GM19240 (cell line): ENCODE results near the gene KANK2.
"Not testable (repeated sequence)": the region's sequence is repeated elsewhere in the genome, so short reads cannot be mapped to it uniquely, and the experiment has no call there.

ENCODE experiments used
- DNase-seq: peaks from one replicate; pipeline ENCODE4 v3.0.0; 2011; ENCODE audit warnings: low spot score; ENCODE audit not compliant: insufficient read length

KANK2 gene

DNA sequence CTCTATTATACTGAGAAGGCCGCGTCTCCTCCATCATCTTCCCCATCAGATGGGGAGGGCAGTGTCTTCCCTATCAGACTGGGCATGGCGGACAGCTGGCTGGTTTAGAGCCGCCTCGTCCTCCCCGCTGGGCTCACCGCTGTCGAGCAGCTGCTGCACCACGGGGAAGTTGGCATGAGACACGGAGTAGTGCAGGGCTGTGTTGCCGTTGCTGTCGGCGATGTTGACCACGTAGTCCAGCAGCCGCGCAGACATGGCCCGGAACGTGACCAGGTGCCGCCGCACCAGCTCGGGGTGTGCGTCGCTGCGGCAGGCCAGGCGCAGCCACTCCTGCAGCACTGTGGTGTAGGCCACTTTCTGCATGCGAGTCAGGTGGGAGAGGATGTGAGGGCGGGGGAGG, 23.0 kb downstream of the KANK2 start:
- DNase-seq, result no peak

DNA sequence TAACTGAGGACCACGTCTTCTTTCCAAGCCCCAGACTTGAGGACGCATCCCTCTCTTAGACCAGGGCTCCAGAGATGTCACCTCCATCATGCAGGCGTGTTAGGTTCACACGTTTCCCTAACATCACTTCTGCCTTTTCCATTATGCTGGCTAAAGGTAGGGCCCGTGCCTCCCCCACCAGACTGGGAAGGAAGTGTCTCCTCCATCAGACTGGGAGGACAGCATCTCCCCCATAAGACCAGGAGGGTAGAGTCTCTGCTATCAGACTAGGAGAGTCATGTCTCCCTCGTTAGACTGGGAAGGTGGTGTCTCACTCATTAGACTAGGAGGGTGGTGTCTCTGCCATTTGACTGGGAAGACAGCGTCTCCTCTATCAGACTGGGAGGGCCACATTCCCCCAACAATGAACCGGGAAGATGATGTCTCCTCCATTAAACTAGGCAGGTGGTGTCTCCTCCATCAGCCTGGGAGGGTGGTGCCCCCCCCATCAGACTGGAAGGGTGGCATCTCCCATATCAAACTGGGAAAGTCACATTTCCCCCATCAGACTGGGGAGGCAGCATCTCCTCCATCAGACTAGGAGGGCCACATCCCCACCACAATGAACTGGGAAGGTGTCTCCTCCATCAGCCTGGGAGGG, 23.7 kb downstream of the KANK2 start:
- no peak for DNase-seq

DNA sequence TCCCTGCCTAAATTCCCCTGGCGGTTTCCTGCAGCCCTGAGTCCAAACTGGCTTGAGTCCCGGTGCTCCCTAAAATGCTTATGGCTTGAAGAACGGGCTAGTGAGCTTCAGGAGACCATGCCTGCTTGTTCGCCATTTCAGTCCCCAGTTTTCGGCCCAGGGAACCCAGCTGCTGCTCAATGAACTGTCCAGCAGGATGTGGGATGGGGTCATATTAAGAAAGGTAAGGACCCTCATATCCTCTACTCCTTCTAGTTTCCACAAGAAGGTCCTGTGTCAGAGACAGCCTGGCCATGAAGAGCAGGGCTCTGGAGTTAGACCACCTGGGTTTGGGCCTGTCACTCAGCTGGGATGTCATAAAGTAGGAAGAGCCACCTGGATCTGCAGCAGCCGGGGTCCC, 24.8 kb downstream of the KANK2 start:
- no peak for DNase-seq

DNA sequence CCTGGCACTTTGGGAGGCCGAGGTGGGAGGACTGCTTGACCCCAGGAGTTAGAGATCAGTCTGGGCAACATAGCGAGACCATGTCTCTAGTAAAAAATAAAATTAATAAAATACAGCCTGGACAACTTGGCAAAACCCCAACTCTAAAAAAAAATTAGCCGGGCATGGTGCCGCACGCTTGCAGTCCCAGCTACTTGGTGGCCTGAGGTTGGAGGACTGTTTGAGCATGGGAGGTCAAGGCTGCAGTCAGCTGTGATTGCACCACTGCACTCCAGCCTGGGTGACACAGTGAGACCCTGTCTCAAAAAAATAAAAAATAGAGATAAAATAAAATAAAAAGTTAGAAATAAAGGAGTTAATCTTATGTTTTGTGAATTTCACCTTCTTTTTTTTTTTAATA, 26.2 kb downstream of the KANK2 start:
- DNase-seq, result no peak

DNA sequence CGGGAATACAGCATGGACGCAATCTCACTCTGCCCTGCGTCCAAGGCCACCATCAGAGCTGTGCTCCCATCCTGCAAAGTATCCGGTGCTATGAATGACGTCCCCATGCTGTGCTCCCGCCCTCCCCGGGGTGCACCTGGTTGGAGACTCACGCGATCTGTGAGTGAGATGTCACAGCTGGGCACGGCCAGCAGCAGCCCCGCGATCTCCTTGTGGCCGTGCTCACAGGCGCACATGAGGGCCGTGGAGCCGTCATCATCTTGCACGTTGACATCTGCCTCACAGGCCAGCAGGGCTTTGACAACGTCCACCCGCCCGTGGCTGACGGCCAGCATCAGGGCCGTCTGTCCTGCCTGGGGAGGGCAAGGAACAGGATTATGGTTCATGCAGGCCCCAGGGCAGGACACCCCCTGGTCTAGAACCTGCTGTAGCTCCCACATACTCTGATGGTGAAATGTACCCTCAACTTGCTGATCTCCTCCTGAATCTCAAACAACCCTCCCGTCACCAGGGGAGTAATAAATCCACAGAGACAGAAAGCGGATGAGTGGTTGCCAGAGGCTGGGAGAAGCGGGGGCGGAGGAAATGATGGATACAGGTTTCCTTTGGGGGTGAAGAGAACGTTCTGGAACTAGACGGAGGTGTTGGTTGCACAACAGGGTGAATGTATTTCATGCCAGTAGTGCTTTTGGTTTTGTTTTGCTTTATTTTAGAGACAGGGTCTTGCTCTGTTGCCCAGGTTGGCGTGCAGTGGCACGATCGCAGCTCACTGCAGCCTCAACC, 27.3 kb downstream of the KANK2 start:
- DNase-seq, result no peak

DNA sequence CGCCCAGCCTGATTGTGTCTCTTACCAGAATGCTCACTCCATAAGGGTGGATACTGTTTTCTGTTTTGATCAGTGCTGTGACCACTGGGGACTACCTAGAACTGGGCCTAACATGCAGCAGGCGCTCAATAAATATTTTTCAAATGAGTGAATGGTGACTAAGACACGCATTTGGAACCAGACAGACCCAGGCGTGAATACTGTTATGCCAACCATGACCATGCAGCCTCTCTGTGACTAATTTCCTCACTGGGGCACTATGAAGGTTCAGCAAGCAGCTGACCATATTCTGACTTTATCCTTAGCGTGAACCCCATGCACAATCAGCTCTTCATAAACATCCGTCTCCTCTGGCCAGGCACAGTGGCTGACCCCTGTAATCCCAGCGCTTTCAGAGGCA, 28.8 kb downstream of the KANK2 start:
- no peak for DNase-seq

DNA sequence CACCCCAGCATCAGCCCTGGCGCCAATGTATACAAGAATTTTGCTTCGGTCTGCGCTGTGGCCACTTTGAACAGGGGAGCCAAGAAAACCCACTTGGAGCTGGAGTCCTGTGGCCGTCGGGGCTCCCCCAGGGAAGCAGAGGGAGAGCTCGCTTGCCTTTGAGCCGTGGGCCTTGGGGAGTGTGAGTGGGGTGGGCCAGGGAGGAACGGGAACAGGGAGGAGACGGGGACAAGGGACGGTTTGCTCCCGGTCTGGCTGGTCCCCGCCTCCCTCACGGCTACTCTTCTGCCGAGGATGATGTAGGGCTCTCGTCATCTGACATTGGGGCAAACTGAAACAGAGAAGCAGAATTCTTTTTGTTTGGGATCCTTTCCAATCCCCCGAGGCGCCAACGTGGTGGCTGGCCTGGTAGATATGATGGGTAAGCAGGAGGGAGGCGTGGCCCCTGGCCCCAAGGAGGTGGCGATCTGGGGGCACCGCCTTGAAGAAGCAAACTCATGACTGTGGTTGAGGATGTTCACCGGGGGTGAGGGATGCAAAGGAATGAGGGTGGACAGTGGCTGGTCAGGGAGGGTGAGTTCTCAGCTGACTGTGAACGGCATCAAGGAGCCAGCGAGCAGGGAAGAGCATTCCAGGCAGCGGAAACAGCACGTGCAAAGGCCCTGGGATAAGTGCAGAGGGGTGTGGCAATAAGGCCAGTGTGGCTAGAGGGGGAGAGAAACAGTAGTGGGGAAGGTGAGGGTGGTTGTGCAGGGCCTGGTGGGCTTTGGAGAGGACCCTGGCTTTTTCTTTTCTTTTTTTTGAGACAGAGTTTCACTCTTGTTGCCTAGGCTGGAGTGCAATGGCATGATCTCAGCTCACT, 30.8 kb downstream of the KANK2 start:
- no peak for DNase-seq

DNA sequence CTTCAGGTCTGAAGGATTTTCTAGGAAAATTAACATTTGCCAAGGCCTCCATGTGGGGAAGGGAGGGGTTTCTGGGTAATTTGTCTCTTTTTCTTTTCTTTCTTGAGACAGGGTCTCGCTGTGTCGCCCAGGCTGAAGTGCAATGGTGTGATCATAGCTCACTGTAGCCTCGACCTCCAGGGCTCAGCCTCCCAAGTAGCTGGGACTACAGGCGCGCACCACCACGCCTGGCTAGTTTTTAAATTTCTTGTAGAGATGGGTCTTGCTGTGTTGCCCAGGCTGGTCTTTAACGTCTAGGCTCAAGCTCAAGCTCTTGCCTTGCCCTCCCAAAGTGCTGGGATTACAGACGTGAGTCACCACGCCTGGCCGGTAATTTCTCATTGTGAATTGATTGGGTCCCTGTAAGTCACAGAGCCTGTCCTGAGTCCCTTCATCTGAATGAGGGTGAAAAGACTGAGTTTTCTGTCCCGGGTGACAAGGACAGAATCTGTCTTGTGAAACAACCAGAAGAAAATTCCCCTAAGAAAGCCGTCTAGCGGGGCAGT, 31.8 kb downstream of the KANK2 start:
- DNase-seq, result no peak

DNA sequence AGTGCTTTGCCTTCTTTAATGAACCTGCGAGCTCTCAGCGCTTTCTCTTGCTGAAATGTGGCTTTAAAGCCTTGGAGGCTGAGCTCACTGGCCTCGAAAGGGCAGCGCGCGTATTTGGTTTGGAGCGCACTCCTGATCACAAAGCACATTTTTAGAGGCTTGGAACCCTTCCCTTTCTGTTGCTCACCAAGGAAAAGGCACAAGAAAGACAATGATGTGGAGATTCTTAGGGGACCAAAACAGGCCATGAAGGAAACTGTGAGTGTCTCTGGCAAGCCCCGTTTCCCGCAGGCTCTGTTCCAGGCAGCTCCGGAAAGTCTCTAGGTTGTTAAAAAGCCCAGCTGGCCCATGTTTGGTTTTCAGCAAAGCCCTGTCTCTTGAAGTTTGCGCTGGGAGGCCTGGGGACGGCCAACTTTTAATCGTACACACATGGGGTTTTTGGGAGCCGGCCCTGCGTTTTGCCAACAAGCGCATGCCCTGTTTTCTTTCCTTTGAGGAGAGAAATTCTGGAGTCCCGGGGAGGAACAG, 32.4 kb downstream of the KANK2 start:
- no peak for DNase-seq

DNA sequence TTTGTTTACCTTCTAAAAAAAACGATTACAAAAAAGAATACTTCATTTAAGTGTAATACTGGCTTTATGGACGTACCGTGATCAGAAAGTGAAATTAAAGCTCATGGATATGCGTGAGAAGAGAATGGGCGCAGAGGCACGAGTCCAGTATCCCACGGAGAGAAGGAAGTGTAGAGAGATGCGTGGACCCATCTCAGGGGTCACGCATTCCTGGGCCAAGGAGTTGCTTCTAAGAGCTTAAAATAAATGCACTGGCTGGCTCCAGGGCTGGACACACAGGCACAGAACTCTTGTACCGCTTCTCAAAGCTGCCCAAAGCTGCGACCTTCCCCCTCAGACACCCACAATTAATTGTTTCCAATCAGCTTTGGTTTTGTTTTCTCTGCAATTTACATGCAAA, 33.0 kb downstream of the KANK2 start:
- no peak for DNase-seq

DNA sequence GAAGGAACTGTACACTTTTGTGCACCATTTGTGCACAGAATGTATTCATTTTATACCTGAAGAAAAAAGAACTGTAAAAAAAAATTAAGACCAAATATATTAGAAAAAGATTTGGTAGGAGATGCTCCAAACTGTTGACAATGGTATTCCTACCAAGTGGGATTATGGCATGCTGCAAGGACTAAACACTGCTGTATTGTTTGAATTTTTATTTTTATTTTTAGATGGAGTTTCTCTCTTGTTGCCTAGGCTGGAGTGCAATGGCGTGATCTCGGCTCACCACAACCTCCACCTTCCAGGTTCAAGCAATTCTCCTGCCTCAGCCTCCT, 36.9 kb downstream of the KANK2 start:
- not testable (repeated sequence) for DNase-seq

DNA sequence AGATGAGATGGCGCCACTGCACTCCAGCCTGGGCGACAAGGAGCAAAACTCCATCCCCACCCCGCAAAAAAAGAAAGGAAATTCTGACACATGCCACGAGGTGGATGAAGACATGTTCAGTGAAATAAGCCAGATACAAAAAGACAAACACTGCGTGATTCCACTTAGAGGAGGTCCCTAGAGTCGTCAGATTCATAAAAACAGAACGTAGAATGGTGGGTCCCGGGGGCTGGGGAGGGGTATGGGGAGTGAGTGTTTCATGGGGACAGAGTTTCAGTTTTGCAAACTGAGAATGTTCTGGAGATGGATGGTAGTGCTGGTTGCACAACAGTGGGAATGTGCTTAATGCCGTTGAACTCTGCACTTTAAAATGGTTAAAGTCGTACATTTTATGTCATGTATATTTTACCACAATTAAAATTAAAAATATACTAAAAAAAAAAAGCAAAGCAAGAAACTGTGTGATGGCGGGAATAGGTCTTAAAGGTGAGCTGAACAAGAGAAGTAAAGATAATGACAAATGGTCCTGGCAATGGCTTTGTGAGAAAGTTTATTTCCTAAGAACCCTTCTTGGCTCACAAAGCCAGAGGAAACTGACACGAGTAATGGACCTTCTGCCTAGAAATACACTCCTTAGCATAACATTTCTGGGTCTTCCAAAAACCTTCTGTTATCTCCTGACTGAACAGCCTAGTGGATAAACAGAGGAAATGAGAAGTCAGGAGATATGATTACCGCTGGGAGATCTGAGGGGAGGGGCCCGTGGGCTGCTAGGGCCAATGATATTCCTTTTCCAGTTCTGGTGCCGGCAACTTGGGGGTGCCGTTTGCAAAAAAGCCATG, 37.5 kb downstream of the KANK2 start:
- DNase-seq, result no peak

DNA sequence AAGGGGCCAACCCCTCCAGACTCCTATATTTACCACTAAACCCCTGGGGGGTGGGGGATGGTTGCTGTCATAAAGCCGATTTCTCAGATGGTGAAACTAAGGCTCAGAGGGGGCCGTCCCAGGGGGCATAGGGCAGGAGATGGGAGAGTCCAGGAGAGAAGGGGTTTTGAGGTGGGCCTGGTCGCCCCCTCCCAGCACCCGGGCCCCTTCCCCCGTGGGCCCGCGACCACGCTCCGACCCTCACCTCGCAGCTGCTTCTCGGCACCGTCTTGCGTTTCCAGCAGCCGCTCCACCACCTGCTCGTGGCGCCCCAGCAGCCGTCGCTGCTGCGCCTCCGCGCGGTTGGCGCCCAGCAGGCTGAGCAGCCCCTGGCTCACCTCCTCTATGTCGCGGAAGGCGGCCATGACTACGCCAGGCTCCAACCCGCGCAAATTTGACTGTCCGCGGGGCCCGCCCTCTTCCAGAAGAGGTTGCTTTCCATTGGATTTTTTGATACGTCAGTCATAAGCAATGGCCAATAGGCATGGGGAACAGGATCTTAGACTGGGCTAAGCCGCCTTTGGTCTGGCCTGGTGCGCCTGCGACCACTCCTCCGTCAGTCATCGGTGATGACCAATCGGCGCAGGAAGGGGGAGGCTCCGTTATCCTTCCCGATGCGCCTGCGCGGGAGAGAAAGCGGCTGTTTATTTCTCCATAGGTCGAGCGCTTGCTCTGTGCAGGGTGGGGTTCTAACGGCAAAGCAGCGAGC, 41.8 kb downstream of the KANK2 start, which contains the start of gene SPC24:
Gene SPC24, minus strand, starts transcription at position 410 of the 748 bp plus-strand sequence. Its CDS starts 6 bp downstream, at position 404.
- DNase-seq, result peak; percentile 100

DNA sequence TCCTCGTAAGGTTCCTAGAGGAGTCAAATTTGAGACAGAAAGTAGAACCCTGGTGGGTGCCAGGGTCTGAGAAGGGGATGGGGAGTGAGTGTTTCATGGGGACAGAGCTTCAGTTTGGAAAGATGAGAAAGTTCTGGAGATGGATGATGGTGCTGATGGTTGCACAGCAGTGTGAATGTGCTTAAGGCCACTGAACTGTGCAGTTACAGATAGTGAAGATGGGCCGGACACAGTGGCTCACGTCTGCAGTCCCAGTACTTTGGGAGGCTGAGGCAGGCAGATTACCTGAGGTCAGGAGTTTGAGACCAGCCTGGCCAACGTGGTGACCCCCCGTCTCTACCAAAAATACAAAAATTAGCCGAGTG, 42.7 kb downstream of the KANK2 start:
- no peak for DNase-seq

DNA sequence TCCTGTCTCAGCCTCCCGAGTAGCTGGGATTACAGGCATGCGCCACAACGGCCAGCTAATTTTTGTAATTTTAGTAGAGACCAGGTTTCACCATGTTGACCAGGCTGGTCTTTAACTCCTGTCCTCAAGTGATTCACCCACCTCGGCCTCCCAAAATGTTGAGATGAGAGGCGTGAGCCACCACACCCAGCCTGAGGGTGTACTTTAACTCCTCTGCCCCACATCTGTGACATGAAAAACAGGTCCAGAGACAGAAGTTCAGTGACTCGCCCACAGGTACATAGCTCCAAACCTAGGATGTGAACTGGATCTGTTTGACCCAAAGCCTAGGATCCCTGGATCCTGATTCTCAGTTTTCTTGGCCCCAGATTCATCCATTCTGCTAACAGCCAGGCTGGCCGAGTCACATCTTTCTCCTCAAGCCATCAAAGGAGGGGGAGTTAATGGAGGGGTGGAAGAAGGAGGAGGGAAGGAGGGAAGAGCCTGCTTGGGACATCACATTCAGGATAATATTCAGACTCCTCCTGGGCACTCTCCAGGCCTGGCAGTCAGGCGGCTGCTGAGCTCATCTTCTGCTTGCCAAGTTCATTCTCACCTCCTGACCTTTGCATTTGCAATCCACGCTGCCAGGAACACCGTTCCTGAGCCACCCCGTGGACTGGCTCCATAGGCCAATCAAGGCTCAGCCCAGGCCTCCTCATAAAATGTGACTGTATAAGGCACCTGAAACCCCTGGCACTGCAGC, 44.9 kb downstream of the KANK2 start:
- DNase-seq, result no peak

DNA sequence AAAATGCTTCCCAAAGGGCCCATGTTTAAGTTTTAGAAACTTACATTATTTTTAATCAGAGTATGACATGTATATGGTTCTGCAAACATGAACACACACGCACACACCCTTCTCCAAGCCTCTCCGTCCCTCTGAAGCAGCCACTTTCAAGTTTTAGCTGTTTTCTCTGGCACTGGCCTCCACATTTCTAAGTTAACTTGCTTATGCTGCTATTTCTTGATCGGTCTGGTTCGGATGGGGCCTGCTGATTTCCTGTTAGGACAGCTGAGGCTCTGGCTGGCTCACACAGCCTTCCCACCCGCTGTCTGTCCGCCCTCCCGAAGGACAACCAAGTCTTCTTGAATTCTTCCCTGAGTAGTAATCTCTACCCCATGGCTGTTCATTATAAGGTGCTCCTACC, 46.2 kb downstream of the KANK2 start:
- DNase-seq, result no peak

DNA sequence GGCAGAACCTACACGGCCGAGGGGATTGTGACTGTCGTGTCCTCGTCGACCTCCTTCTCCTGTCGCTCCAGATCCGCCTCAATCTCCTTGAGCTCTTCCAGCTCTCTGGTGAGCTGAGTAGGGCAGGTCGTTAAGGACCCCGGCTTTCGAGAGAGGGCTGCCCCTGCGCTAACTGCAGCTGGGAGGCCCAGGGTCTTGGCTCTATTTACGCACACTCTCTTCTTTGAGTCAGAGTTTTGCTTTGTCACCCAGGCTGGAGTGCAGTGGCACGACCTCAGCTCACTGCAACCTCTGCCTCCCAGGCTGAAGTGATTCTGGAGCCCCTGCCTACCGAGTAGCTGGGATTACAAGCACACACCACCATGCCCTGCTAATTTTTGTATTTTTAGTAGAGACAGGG, 49.3 kb downstream of the KANK2 start:
- no peak for DNase-seq

DNA sequence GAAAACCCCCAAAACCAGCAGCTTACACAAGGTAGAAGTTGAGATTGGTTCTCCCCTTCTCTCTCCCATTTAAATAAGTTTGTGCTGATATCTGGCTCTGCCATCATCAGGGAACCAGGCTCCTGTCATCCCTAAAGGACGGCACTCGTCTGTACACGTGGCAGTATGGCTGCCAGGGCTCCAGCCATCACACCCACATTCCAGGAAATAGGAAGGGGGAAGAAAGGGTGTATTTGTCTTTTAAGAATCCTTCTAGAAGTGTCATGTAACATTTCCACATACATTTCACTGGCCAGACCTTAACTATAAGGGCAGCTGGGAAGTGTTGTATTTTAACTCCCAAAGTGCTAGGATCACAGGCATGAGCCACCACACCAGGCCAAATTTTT, 51.8 kb downstream of the KANK2 start:
- no peak for DNase-seq

DNA sequence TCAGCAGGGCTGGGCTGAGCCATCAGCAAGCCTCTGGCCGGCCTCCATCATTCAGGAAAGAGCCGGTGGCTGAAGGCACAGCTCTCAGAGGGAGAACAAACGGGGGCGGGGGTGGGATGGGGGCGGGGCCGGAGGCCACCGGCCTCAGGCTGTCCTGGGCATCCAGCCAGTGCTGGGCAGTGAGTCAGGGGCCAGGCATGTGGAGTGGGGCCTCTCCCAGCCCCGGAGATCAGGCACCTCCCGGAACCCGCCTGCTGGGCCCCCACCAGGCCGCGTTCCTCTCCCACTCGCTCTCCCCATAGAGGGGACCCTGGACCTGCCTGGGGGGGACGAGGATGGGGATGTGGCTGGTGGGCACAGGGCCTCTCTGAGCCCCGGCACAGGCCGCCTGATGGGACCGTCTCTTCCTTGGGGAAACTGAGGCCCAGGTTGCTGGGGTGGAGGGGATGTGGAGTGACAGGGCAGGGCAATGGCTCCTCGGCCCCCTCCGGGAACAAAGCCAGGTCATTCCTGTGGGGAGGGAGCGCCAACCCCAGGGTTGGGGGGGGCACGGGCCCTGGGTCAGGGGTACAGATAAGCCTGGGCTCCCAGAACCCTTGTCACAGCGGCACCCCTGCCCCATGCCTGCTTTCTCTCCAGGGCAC, 54.7 kb downstream of the KANK2 start:
- DNase-seq, result no peak
